Stimulated activated CD8-positive, alpha-beta memory T cell treated with anti-CD3 and anti-CD28 coated beads, Interleukin-7, amount 100 ng/mL, for 1 hour (primary cell): ENCODE data around the gene PLCD1.

ENCODE experiments used
- DNase-seq, 2 donors: peaks; one replicate each; pipeline ENCODE4 v3.0.0-alpha.2; 2020; ENCODE audit warnings: low read depth in 2 of 2

Gene PLCD1

GRCh38 chr3:37964146-37964545, 65.3 kb downstream of the PLCD1 start:
- DNase-seq = no peak

- no peak for DNase-seq
Measured at GRCh38 chr3:37963635-37964034, 65.8 kb downstream of the PLCD1 start.

- DNase-seq = no peak
Measured at GRCh38 chr3:37963016-37963415, 66.4 kb downstream of the PLCD1 start.

- DNase-seq = no peak
Measured at GRCh38 chr3:37961622-37962431, 67.6 kb downstream of the PLCD1 start.

GRCh38 chr3:37957539-37957936, 71.9 kb downstream of the PLCD1 start:
- DNase-seq = no peak
